ENCODE results near the gene GPX4. TPM values are rescaled to one million over a fixed set of nuclear protein-coding genes. Genes with fewer than 3 reads are reported as not detected.
A peak's percentile ranks its signal among the peaks of the same experiment; 100 is the strongest.

Gene GPX4
- total RNA-seq, 2 experiments from 2014 or later = 148 to 203 TPM

GRCh38 chr19:1102407-1103131 is 1.2 kb upstream of the GPX4 start:
- H3K4me2 ChIP-seq (ENCODE audit: low read length) = peak overlapping the region; percentile 67
- TF ChIP-seq CTCF (conservative IDR thresholded peaks at IDR 0.05; ENCODE audit: low read length) (no peak), EZH2phosphoT487 (IDR thresholded peaks at IDR 0.05; ENCODE audit: borderline replicate concordance, low read depth, low read length) (no peak)
- CTCF ChIA-PET (ENCODE audit: unreplicated experiment) = no interaction called here
- no peaks in the 10 kb centered on the region for H3K9me2 ChIP-seq (ENCODE audit: insufficient read depth, low read length)
- intact Hi-C loops (cut with micrococcal nuclease; ENCODE audit: unreplicated experiment) = loop anchor here (5.0 kb wide), 2 partner anchors 35 to 80 kb away; partner anchors contain the start of genes ARHGAP45, RNU6-2 and TMEM259
- H4K20me1 ChIP-seq (ENCODE audit: insufficient read depth, low read length) = peaks cover 6% of the 10 kb centered on the region; the same call in 1 of the 2 replicates
- H3K36me3 ChIP-seq (ENCODE audit: insufficient read depth, low read length) = peaks cover 18% of the 10 kb centered on the region
- POLR2A ChIA-PET = interaction anchor here (0.6 to 1.3 kb wide), 2 partner anchors 27 to 34 kb away, joined by 3 to 6 read pairs; no protein-coding TSS in a partner anchor
- H3K4me1 ChIP-seq (ENCODE audit: insufficient read depth, low read length, poor library complexity, severe bottlenecking) = peaks cover 46% of the 10 kb centered on the region
- H3K4me3 ChIP-seq (ENCODE audit: low read depth, low read length, poor library complexity, severe bottlenecking) = no peak overlapping the region
- no TSS peak for BruUV-seq (replicated peaks)
- peak; percentile 43 for DNase-seq (ENCODE audit: low spot score)
- no peaks in the 10 kb centered on the region for H3K79me2 ChIP-seq (ENCODE audit: insufficient read depth, low read depth, low read length)
- H2AFZ ChIP-seq (ENCODE audit: low read length) = peak overlapping the region; percentile 90; the same call in 1 of the 2 replicates
- H3K27ac ChIP-seq (ENCODE audit: low read depth, low read length, poor library complexity, severe bottlenecking) = peak overlapping the region; percentile 80
- H3K9me3 ChIP-seq (ENCODE audit: low read length) = no peaks in the 10 kb centered on the region

GRCh38 chr19:1103132-1103707 is 574 bp upstream of the GPX4 start:
- TF ChIP-seq EZH2phosphoT487 (IDR thresholded peaks at IDR 0.05; ENCODE audit: borderline replicate concordance, low read depth, low read length) (no peak), CTCF (conservative IDR thresholded peaks at IDR 0.05; ENCODE audit: low read length) (no peak)
- peak overlapping the region; percentile 42 for H3K4me3 ChIP-seq (ENCODE audit: low read depth, low read length, poor library complexity, severe bottlenecking)
- intact Hi-C loops (cut with micrococcal nuclease; ENCODE audit: unreplicated experiment) = loop anchor here (5.0 kb wide), 2 partner anchors 36 to 81 kb away; partner anchors contain the start of genes ARHGAP45, RNU6-2 and TMEM259
- no peaks in the 10 kb centered on the region for H3K79me2 ChIP-seq (ENCODE audit: insufficient read depth, low read depth, low read length)
- no peak overlapping the region; the same call in 1 of the 2 replicates for H2AFZ ChIP-seq (ENCODE audit: low read length)
- peak overlapping the region; percentile 67 for H3K4me2 ChIP-seq (ENCODE audit: low read length)
- peaks cover 6% of the 10 kb centered on the region; the same call in 1 of the 2 replicates for H4K20me1 ChIP-seq (ENCODE audit: insufficient read depth, low read length)
- no peak for DNase-seq (ENCODE audit: low spot score)
- TSS peak; percentile 76 for BruUV-seq (replicated peaks)
- peaks cover 48% of the 10 kb centered on the region for H3K4me1 ChIP-seq (ENCODE audit: insufficient read depth, low read length, poor library complexity, severe bottlenecking)
- CTCF ChIA-PET (ENCODE audit: unreplicated experiment) = interaction anchor here (0.6 kb wide), 1 partner anchor 99 kb away, joined by 3 read pairs; no protein-coding TSS in a partner anchor
- peaks cover 22% of the 10 kb centered on the region for H3K36me3 ChIP-seq (ENCODE audit: insufficient read depth, low read length)
- peak overlapping the region; percentile 80 for H3K27ac ChIP-seq (ENCODE audit: low read depth, low read length, poor library complexity, severe bottlenecking)
- no peaks in the 10 kb centered on the region for H3K9me2 ChIP-seq (ENCODE audit: insufficient read depth, low read length)
- H3K9me3 ChIP-seq (ENCODE audit: low read length) = no peaks in the 10 kb centered on the region
- POLR2A ChIA-PET = interaction anchor here (0.6 to 1.3 kb wide), 2 partner anchors 27 to 35 kb away, joined by 3 to 6 read pairs; no protein-coding TSS in a partner anchor

Measured in OCI-LY7 (cell line).